NCI-H1417 treated with DMSO at 0.1 percent for 48 hours (cell line): ENCODE results near the gene P4HA2.

Experiments
- DNase-seq: peaks from one replicate; lab custom pipeline; 2025; lab: John Stamatoyannopoulos, UW

The P4HA2 gene

GRCh38 chr5:132250547-132250946 is 22.9 kb upstream of the P4HA2 start:
- DNase-seq: no peak

- DNase-seq: no peak
Observed at GRCh38 chr5:132246806-132247205, 19.2 kb upstream of the P4HA2 start.

GRCh38 chr5:132245593-132245992 is 17.9 kb upstream of the P4HA2 start:
- DNase-seq: no peak

- DNase-seq: no peak
Observed at GRCh38 chr5:132243366-132243977, 15.8 kb upstream of the P4HA2 start.

GRCh38 chr5:132239776-132240175 is 12.1 kb upstream of the P4HA2 start:
- DNase-seq: no peak

- no peak for DNase-seq
Observed at GRCh38 chr5:132238901-132239500, 11.3 kb upstream of the P4HA2 start.

- DNase-seq: no peak
Observed at GRCh38 chr5:132238169-132238744, 10.6 kb upstream of the P4HA2 start.

GRCh38 chr5:132237670-132238069 is 10.0 kb upstream of the P4HA2 start:
- DNase-seq: no peak

- DNase-seq: no peak
Observed at GRCh38 chr5:132237141-132237540, 9.5 kb upstream of the P4HA2 start.

- no peak for DNase-seq
Observed at GRCh38 chr5:132235340-132235739, 7.7 kb upstream of the P4HA2 start.

- no peak for DNase-seq
Observed at GRCh38 chr5:132234684-132235062, 7.0 kb upstream of the P4HA2 start.

- DNase-seq: no peak
Observed at GRCh38 chr5:132233811-132234683, 6.4 kb upstream of the P4HA2 start.

GRCh38 chr5:132233081-132233480 is 5.4 kb upstream of the P4HA2 start:
- no peak for DNase-seq

- DNase-seq: no peak
Observed at GRCh38 chr5:132232465-132232864, 4.8 kb upstream of the P4HA2 start.

- DNase-seq: no peak
Observed at GRCh38 chr5:132230871-132231270, 3.2 kb upstream of the P4HA2 start.

- no peak for DNase-seq
Observed at GRCh38 chr5:132229236-132229635, 1.6 kb upstream of the P4HA2 start.

GRCh38 chr5:132228241-132229035 is 785 bp upstream of the P4HA2 start:
- DNase-seq: no peak

- DNase-seq: no peak
Observed at GRCh38 chr5:132227235-132227484, 493 bp downstream of the P4HA2 start.

- DNase-seq: no peak
Observed at GRCh38 chr5:132226516-132227234, 978 bp downstream of the P4HA2 start.

- no peak for DNase-seq
Observed at GRCh38 chr5:132225165-132226032, 2.3 kb downstream of the P4HA2 start.

- DNase-seq: no peak
Observed at GRCh38 chr5:132224716-132225115, 2.9 kb downstream of the P4HA2 start.
